ENCODE results near the gene SMAD3. TPM values are rescaled to one million over a fixed set of nuclear protein-coding genes. Genes with fewer than 3 reads are reported as not detected.
A peak's percentile ranks its signal among the peaks of the same experiment; 100 is the strongest.

Gene SMAD3
- total and polyA plus RNA-seq, 2 donors (not counting 1 experiment from before 2014, with no cell fraction given) = 55.9 to 163 TPM

- H3K9ac ChIP-seq (ENCODE audit: low read length) = peak overlapping the region; percentile 24
- no peak for DNase-seq
- H3K36me3 ChIP-seq (replicated peaks in 1 of 2; ENCODE audit: control extremely low read depth in 1 of 2, control insufficient read depth in 1 of 2, extremely low read depth in 1 of 2, insufficient read depth in 2 of 2, low read length in 1 of 2) = peaks cover 4 to 27% of the 10 kb centered on the region in 2 experiments
- ChIA-PET POLR2A (interaction anchor here (0.6 to 2.0 kb wide), 3 partner anchors 9 to 11 kb away, joined by 3 to 13 read pairs (median 9); no protein-coding TSS in a partner anchor), CTCF (interaction anchor here (1.3 to 9.1 kb wide), 2 partner anchors 8 to 144 kb away, joined by 3 to 109 read pairs; no protein-coding TSS in a partner anchor)
- H3K79me2 ChIP-seq (ENCODE audit: control insufficient read depth, insufficient read depth, low read length) = peaks cover 96% of the 10 kb centered on the region
- no peak overlapping the region for H3K4me3 ChIP-seq (ENCODE audit: control extremely low read depth in 1 of 5, extremely low read depth in 1 of 5, insufficient read depth in 1 of 5, low read depth in 2 of 5, low read length in 4 of 5)
- H2AFZ ChIP-seq (ENCODE audit: insufficient read depth, low read depth, low read length, poor library complexity, severe bottlenecking) = no peak overlapping the region
- peaks cover 97 to 99% of the 10 kb centered on the region in 2 donors for H3K4me1 ChIP-seq (ENCODE audit: control insufficient read depth in 2 of 2, insufficient read depth in 2 of 2, low read length in 2 of 2)
- peak overlapping the region; percentile 71 for H3K4me2 ChIP-seq (replicated peaks; ENCODE audit: low read depth, low read length, poor library complexity, severe bottlenecking)
- Mint-ChIP-seq H3K4me3 (peak overlapping the region; percentile 79), H3K27ac (peak overlapping the region; percentile 97), H3K9me3 (ENCODE audit: insufficient read depth) (no peaks in the 10 kb centered on the region), H3K27me3 (no peaks in the 10 kb centered on the region), H3K4me1 (peaks cover 98% of the 10 kb centered on the region)
- H3K27me3 ChIP-seq (replicated peaks in 1 of 4; ENCODE audit: control extremely low read depth in 1 of 4, control insufficient read depth in 3 of 4, insufficient read depth in 4 of 4, low read length in 3 of 4) = no peaks in the 10 kb centered on the region
- intact Hi-C loops (cut with micrococcal nuclease) = no loop called here
- no peaks in the 10 kb centered on the region for H3K9me3 ChIP-seq (ENCODE audit: control extremely low read depth in 1 of 3, control insufficient read depth in 2 of 3, insufficient read depth in 1 of 3, low read length in 2 of 3)
- peak overlapping the region; percentile 88 to 90 for H3K27ac ChIP-seq (ENCODE audit: low read length in 2 of 2)
- TF ChIP-seq, protein P1, sequence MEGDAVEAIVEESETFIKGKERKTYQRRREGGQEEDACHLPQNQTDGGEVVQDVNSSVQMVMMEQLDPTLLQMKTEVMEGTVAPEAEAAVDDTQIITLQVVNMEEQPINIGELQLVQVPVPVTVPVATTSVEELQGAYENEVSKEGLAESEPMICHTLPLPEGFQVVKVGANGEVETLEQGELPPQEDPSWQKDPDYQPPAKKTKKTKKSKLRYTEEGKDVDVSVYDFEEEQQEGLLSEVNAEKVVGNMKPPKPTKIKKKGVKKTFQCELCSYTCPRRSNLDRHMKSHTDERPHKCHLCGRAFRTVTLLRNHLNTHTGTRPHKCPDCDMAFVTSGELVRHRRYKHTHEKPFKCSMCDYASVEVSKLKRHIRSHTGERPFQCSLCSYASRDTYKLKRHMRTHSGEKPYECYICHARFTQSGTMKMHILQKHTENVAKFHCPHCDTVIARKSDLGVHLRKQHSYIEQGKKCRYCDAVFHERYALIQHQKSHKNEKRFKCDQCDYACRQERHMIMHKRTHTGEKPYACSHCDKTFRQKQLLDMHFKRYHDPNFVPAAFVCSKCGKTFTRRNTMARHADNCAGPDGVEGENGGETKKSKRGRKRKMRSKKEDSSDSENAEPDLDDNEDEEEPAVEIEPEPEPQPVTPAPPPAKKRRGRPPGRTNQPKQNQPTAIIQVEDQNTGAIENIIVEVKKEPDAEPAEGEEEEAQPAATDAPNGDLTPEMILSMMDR (IDR thresholded peaks at IDR 0.05) = no peak
- no peak for TF ChIP-seq EZH2 (IDR thresholded peaks at IDR 0.05; ENCODE audit: borderline replicate concordance, insufficient read depth, low read depth, low read length, poor library complexity, severe bottlenecking)
- no peak for ATAC-seq (ENCODE audit: low read depth)
- H4K20me1 ChIP-seq (ENCODE audit: control insufficient read depth, insufficient read depth, low read length, poor library complexity, severe bottlenecking) = peaks cover 5% of the 10 kb centered on the region
- 77% methylated on average over 7 of the region's 7 CpGs for WGBS (ENCODE audit: insufficient coverage)
Observed at GRCh38 chr15:67090297-67091070, 25.1 kb downstream of the SMAD3 start.
